Uterus (tissue), 4 donors: Measurements from ENCODE around the gene ABI2. TPM values are rescaled to one million over a fixed set of nuclear protein-coding genes. Genes with fewer than 3 reads are reported as not detected.

Experiments
- DNase-seq, 2 donors: peaks; one replicate each; pipeline ENCODE4 v3.0.0-alpha.2; 2019 to 2020
- H3K27ac ChIP-seq, 2 donors: fragments of 200-600 bp; sonication (generic); 1 replicate in 1 of 2; 2 replicates in 1 of 2; pipeline ENCODE4 v1.5.1; 2016 to 2018
- H3K27me3 ChIP-seq, 2 donors: fragments of 200-600 bp; sonication (generic); one replicate each; pipeline ENCODE4 v1.5.1; 2018 to 2019; ENCODE audit warnings: control low read depth in 1 of 2
- H3K36me3 ChIP-seq, 2 donors: fragments of 200-600 bp; sonication (generic); one replicate each; pipeline ENCODE4 v1.5.1; 2019; ENCODE audit warnings: control low read depth in 1 of 2
- H3K4me1 ChIP-seq, 2 donors: fragments of 200-600 bp; sonication (generic); one replicate each; pipeline ENCODE4 v1.5.1; 2018 to 2019; ENCODE audit warnings: control low read depth in 1 of 2
- H3K4me3 ChIP-seq, 2 donors: fragments of 200-600 bp; sonication (generic); 1 replicate in 1 of 2; 2 replicates in 1 of 2; pipeline ENCODE4 v1.5.1; 2018 to 2019; ENCODE audit warnings: mild to moderate bottlenecking in 1 of 2
- H3K9me3 ChIP-seq, 2 donors: fragments of 200-600 bp; sonication (generic); one replicate each; pipeline ENCODE4 v1.5.1; 2019; ENCODE audit warnings: control low read depth in 1 of 2
- POLR2A ChIP-seq, 2 donors: fragments of 450-650 bp; IDR thresholded peaks; one replicate each; pipeline ENCODE4 v1.6.1; 2016; ENCODE audit warnings: antibody characterized with exemption in 2 of 2, mild to moderate bottlenecking in 1 of 2, moderate library complexity in 1 of 2
- intact Hi-C: fragments of 100-400 bp; cut with DNase I; formaldehyde crosslinking; loops from one replicate; pipeline ENCODE4 v1.15.1; 2023; ENCODE audit warnings: low total_unique reads
- total RNA-seq, 4 donors: library from RNA; depleted of rRNA in 3 of 4; stranded (reverse); fragments of >200 nt in 3 of 4; gene quantifications; one replicate each; pipeline versions ENCODE4 v1.1.0 to v1.2.4, GENCODE V29; 2014 to 2023
- TF ChIP-seq, protein P1 (sequence below), 4 experiments: fragments of 200-600 bp in 2 of 4; fragments of 450-650 bp in 2 of 4; sonication (generic) in 2 of 4; IDR thresholded peaks; one replicate each; pipeline ENCODE4 v1.5.1; 2016 to 2019; ENCODE audit warnings: antibody characterized with exemption in 4 of 4, mild to moderate bottlenecking in 2 of 4, moderate library complexity in 1 of 4
- donor health status: DM: yes; HTN: yes; CAD: no.

Gene ABI2
- total RNA-seq, 4 donors from 2014 or later, result 29.4 to 102 (median 78.6) TPM

DNA sequence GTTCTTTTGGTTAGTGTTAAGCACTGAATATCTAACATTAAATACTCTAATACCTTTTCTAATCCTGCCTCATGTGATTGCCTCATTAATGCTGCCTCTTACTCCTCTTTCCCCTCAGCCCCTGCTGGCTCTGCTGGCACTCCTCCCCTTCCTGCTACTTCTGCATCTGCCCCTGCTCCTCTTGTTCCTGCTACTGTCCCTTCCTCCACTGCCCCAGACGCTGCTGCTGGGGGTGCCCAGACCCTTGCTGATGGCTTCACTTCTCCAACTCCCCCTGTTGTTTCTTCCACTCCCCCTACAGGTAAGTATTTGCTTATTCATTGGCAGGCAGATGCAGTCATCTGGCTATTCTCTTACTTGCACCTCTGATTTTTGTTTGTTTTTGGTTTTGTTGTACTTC lies 68.5 kb downstream of the ABI2 start:
- Histone ChIP-seq H3K9me3 (no peaks in the 10 kb centered on the region), H3K4me1 (no peaks in the 10 kb centered on the region), H3K4me3 (no peak overlapping the region), H3K36me3 (no peaks in the 10 kb centered on the region), H3K27ac (no peak overlapping the region), H3K27me3 (no peaks in the 10 kb centered on the region)
- no peak for TF ChIP-seq POLR2A (IDR thresholded peaks at IDR 0.05)
- TF ChIP-seq, protein P1, sequence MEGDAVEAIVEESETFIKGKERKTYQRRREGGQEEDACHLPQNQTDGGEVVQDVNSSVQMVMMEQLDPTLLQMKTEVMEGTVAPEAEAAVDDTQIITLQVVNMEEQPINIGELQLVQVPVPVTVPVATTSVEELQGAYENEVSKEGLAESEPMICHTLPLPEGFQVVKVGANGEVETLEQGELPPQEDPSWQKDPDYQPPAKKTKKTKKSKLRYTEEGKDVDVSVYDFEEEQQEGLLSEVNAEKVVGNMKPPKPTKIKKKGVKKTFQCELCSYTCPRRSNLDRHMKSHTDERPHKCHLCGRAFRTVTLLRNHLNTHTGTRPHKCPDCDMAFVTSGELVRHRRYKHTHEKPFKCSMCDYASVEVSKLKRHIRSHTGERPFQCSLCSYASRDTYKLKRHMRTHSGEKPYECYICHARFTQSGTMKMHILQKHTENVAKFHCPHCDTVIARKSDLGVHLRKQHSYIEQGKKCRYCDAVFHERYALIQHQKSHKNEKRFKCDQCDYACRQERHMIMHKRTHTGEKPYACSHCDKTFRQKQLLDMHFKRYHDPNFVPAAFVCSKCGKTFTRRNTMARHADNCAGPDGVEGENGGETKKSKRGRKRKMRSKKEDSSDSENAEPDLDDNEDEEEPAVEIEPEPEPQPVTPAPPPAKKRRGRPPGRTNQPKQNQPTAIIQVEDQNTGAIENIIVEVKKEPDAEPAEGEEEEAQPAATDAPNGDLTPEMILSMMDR (IDR thresholded peaks at IDR 0.05), result peak in 1 of 4 experiments; percentile 21
- intact Hi-C loops, result no loop called here
- no peak for DNase-seq

DNA sequence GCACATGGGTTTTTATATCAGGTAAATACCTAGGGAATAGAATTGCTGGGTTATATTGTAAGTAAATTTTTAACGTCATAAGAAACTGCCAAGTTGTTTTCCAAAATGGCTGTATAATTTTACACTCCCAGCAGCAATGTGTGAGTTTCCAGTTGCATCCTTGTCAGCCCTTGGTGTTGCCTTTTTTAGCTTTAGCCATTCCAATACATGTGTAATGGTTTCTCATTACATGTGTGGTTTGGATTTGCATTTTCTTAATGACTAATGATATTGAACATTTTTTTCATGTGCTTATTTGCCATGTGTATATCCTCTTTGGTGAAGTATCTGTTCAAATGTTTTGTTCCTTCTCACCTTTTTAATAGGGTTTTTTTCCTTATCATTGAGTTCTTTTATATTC lies 70.8 kb downstream of the ABI2 start:
- intact Hi-C loops, result no loop called here
- Histone ChIP-seq H3K4me1 (no peaks in the 10 kb centered on the region), H3K36me3 (no peaks in the 10 kb centered on the region), H3K9me3 (no peaks in the 10 kb centered on the region), H3K27me3 (no peaks in the 10 kb centered on the region), H3K4me3 (no peak overlapping the region), H3K27ac (no peak overlapping the region)
- no peak for DNase-seq
- TF ChIP-seq POLR2A (IDR thresholded peaks at IDR 0.05), result no peak
- TF ChIP-seq, protein P1 (IDR thresholded peaks at IDR 0.05), result no peak

DNA sequence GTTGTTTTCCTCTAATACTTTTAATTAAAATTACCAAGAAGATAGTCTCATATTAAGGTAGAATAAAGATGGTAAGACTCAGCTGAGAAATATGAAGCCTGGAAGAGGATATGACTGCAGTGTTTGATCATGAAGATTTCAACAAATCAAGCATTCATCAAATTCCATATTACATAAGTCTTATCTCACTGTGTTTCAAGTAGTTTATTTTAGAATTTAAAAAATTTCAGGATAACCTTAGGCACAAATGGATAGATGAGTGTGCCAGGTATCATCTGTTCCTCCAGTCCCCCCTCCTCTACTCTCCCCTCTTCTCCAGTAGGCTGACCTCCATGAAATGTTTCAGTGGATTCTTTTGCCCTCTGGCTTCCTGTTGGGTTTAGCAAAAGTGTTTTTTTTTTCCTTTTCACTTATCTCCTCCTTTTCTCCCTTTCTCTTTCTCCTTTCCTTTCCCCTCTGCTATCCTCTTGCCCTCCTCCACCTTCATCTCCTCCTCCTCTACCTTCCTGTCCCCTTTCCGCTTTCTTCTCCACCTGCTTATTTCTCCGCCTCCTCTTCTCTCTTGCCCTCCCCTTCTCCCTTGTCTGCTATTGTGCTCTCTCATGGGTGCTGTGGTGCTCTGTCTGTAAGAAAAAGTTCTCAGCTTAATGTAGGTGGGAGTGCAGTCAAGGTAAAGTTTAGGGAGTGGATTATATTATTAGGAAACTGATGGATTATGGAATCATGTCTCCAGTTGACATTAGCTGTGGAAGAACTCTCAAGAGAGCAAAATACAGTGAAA lies 72.8 kb downstream of the ABI2 start:
- H3K36me3 ChIP-seq, result no peaks in the 10 kb centered on the region
- intact Hi-C loops, result no loop called here
- H3K4me3 ChIP-seq, result no peak overlapping the region
- no peak for DNase-seq
- no peaks in the 10 kb centered on the region for H3K9me3 ChIP-seq
- TF ChIP-seq POLR2A (IDR thresholded peaks at IDR 0.05), result no peak
- TF ChIP-seq, protein P1 (IDR thresholded peaks at IDR 0.05), result no peak
- no peak overlapping the region for H3K27ac ChIP-seq
- no peaks in the 10 kb centered on the region for H3K4me1 ChIP-seq
- H3K27me3 ChIP-seq, result no peaks in the 10 kb centered on the region

DNA sequence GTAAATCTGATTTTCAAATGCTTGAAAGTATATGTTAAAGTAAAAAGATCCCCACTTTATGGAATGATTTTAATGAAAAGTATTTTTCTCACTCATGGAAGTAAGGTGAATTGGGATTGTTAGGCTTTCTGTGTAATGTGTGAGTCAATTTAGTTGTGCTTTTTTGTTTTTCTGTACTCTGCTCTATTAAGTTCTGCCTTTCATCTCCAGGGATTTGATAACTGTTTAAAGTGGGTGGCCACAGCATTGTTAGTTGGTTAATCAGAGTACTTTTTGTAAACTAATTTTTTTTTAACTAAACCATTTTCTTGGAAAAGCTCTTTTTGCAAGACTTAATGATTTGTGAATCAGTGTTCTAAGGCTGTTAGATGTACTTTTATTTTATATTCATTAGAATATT lies 76.8 kb downstream of the ABI2 start:
- DNase-seq, result no peak
- Histone ChIP-seq H3K27me3 (no peaks in the 10 kb centered on the region), H3K36me3 (no peaks in the 10 kb centered on the region), H3K4me3 (no peak overlapping the region), H3K27ac (no peak overlapping the region), H3K9me3 (no peaks in the 10 kb centered on the region), H3K4me1 (no peaks in the 10 kb centered on the region)
- TF ChIP-seq, protein P1 (IDR thresholded peaks at IDR 0.05), result no peak
- intact Hi-C loops, result no loop called here

DNA sequence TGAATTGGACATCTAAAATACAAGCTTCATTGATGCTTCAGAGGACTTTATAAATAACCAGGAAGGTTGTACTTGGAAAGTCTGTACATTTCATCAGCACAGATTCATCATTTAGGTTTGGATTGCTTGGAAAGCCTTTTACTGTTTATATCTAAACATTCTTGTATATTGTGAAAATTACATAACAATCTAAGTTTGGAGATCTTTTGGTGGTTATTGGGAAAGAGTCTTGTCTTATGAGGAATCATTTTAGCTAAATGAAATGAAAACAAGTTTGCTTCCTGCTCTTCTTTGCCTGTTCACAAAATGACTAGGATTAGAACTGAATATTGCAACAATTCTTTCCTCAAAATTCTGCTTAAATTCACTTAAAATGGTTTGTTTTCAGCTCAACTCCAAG lies 79.3 kb downstream of the ABI2 start:
- no peak for DNase-seq
- intact Hi-C loops, result no loop called here
- H3K36me3 ChIP-seq, result no peaks in the 10 kb centered on the region
- TF ChIP-seq POLR2A (IDR thresholded peaks at IDR 0.05), result no peak
- TF ChIP-seq, protein P1 (IDR thresholded peaks at IDR 0.05), result no peak
- H3K9me3 ChIP-seq, result no peaks in the 10 kb centered on the region
- no peak overlapping the region for H3K27ac ChIP-seq
- no peaks in the 10 kb centered on the region for H3K4me1 ChIP-seq
- H3K27me3 ChIP-seq, result no peaks in the 10 kb centered on the region
- no peak overlapping the region for H3K4me3 ChIP-seq
